NT2/D1 (cell line): Measurements from ENCODE around the gene PDK2.

ENCODE experiments used
- SUZ12 ChIP-seq: IDR thresholded peaks from 2 replicates; pipeline ENCODE4 v1.6.1; 2011; ENCODE audit not compliant: insufficient read length, insufficient read depth; ENCODE audit errors: extremely low read depth
- YY1 ChIP-seq: IDR thresholded peaks from 2 replicates; pipeline ENCODE4 v1.6.1; 2011; ENCODE audit not compliant: insufficient read length, insufficient read depth
- ZNF274 ChIP-seq: IDR thresholded peaks from 2 replicates; pipeline ENCODE4 v1.6.1; 2011; ENCODE audit warnings: mild to moderate bottlenecking, low read depth, low read length

DNA sequence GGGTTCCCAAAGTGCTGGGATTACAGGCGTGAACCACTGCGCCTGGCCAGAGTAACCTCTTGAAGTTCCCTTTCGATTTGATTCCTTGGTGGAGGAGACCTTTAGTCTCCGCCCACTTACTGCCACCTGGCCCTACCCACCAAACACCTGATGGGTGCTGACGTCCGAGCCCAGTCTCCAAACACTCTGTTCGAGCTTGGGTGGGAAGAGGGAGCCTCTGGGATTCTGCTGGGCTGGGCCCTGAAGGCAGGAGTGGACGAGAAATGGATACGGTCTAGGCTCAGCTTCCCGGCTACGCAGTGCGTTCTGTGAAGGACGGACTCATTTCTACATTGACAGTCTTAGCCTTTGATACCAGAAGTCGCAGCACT is 40.1 kb upstream of the PDK2 start:
- TF ChIP-seq SUZ12, result no peak
- no peak for TF ChIP-seq YY1
- TF ChIP-seq ZNF274, result no peak
